Measurements from ENCODE around the gene LHPP. TPM values are rescaled to one million over a fixed set of nuclear protein-coding genes. Genes with fewer than 3 reads are reported as not detected.
A peak's percentile ranks its signal among the peaks of the same experiment; 100 is the strongest.

The LHPP gene
- total and polyA plus RNA-seq, 3 donors from 2014 or later = 34.2 to 46.0 (median 45.0) TPM

DNA sequence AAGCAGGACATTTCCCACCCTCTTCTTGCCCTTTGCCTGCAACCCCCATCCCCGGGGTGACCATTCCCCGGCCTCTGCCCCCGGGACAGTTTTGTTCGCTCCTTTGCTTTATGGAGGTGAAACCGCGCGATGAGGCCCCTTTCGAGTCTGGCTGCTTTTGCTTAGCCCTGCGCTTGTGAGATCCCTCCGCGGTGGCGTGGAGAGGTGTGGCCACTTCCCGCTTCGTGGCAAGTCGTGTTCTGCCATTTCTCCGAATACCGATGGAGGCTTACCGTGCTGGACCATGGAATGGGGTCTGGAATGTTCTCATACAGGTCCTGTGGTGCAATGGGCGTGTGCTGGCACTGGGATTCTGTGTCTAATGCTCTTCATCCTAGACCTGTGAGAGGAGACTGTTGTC is 106.7 kb downstream of the LHPP start:
- Histone ChIP-seq H3K4me3 (peak overlapping the region in 1 of 2 donors; percentile 4), H3K4me1 (peaks cover 44% of the 10 kb centered on the region), H3K27ac (no peak overlapping the region), H3K9me3 (no peaks in the 10 kb centered on the region), H3K27me3 (no peaks in the 10 kb centered on the region), H3K36me3 (ENCODE audit: low read depth, missing control alignments) (no peaks in the 10 kb centered on the region)
- 74 to 76% methylated on average over 10 to 19 of the region's 19 CpGs for WGBS, 2 donors
- intact Hi-C loops (cut with DNase I; ENCODE audit: low total_unique reads) = no loop called here
- TF ChIP-seq POLR2A (IDR thresholded peaks at IDR 0.05) = no peak
- TF ChIP-seq, protein P1, sequence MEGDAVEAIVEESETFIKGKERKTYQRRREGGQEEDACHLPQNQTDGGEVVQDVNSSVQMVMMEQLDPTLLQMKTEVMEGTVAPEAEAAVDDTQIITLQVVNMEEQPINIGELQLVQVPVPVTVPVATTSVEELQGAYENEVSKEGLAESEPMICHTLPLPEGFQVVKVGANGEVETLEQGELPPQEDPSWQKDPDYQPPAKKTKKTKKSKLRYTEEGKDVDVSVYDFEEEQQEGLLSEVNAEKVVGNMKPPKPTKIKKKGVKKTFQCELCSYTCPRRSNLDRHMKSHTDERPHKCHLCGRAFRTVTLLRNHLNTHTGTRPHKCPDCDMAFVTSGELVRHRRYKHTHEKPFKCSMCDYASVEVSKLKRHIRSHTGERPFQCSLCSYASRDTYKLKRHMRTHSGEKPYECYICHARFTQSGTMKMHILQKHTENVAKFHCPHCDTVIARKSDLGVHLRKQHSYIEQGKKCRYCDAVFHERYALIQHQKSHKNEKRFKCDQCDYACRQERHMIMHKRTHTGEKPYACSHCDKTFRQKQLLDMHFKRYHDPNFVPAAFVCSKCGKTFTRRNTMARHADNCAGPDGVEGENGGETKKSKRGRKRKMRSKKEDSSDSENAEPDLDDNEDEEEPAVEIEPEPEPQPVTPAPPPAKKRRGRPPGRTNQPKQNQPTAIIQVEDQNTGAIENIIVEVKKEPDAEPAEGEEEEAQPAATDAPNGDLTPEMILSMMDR (IDR thresholded peaks at IDR 0.05) = no peak
- DNase-seq = no peak

DNA sequence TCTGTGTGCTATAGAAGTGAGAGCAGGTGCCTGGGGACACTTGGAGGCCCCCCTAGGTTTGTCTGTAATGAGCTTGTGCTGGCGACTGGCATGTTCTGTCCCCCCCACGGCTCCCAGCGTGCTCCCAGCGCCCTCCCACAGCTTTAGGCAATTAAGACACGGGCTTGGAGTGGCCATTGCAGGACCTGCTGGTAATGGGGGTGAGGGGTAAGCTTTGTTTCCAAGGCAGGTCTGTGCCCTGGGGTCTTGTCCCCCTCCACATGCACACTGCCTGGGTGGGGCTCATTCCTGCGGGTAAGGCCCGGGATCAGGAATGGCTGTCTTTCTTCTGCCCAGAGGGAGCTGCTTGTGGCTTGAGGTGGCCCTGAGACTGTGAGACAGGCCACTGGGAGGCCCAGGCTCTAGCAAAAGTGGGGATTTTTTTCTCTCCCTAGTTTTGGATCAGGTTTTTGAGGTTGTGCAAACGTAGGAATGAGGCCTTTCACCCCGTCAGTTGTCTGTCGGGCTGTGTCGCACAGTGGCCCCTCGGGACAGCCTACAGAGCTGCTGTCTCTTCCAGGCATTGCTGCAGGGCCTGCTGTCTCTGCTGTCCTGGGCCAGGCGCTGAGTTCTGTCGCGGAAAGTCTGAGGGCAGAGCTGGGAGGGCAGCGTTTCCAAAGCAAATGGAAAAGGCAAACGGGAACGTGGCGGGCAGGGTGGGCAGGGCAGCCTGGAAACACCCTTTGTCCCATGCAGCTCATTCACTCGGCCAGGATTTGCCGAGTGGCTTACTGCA is 107.4 kb downstream of the LHPP start:
- Histone ChIP-seq H3K9me3 (no peaks in the 10 kb centered on the region), H3K4me3 (no peak overlapping the region), H3K36me3 (ENCODE audit: low read depth, missing control alignments) (no peaks in the 10 kb centered on the region), H3K27me3 (no peaks in the 10 kb centered on the region), H3K4me1 (peaks cover 37% of the 10 kb centered on the region), H3K27ac (no peak overlapping the region)
- intact Hi-C loops (cut with DNase I; ENCODE audit: low total_unique reads) = no loop called here
- no peak for TF ChIP-seq POLR2A (IDR thresholded peaks at IDR 0.05)
- TF ChIP-seq, protein P1 (IDR thresholded peaks at IDR 0.05) = no peak
- DNase-seq = no peak
- WGBS, 2 donors = 63 to 70% methylated on average over 8 to 21 of the region's 21 CpGs

DNA sequence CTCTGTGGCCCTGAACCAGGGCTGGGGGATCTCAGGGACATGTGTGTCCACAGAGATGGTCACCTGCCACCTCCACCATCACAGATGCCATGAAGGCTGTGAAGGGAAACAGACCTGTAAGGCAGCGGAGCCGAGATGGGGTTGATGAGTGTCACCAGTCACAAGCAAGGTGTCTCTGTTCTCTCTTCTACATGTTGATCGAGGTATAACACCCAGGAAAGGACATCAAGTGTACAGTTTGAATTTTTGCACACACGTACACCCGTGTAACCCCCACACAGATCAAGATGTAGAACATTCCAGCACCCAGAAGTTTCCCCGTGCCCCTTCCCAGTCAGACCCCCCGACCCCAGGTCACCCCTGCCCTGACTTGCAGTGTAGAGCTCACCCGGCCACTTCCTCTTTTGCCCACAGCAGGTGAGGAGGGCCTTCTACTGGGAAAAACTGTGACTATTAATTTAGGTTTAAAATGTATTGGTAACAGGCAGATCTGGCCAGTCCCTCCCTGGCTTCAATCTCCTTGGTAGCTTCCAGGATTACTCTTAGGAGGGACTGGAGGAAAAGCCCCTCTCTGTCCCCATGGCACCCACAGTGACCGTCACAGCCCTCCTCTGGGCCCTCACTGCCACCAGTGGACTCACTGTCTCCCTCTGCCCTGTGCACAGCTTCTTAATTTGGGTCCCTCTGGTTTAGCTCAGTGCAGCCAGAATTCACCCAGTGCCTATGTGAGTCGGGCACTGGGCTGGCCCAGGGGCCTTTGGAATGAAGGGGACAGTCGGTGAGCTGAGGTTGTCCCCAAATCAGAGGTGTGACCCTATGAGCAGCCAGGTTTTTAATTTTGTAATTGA is 108.2 kb downstream of the LHPP start:
- Histone ChIP-seq H3K27ac (no peak overlapping the region), H3K36me3 (ENCODE audit: low read depth, missing control alignments) (no peaks in the 10 kb centered on the region), H3K4me3 (no peak overlapping the region), H3K9me3 (no peaks in the 10 kb centered on the region), H3K27me3 (no peaks in the 10 kb centered on the region), H3K4me1 (peaks cover 30% of the 10 kb centered on the region)
- no peak for DNase-seq
- TF ChIP-seq POLR2A (IDR thresholded peaks at IDR 0.05) = no peak
- TF ChIP-seq, protein P1 (IDR thresholded peaks at IDR 0.05) = no peak
- 74 to 97% methylated on average over 9 to 11 of the region's 11 CpGs for WGBS, 2 donors
- intact Hi-C loops (cut with DNase I; ENCODE audit: low total_unique reads) = no loop called here

DNA sequence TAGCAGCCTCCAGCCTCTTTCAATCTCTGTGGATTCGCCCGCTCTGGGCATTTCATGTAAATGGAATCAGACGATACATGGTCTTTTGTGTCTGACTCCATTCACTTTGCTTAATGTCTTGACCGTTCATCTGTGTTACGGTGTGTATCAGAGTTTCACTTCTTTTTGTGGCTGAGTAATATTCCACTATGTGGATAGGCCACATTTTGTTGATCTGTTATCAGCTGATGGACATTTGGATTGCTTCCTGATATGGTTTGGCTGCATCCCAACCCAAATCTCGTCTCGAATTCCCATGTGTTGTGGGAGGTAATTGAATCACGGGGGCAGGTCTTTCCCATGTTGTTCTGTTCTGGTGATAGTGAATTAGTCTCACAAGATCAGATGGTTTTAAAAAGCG is 109.0 kb downstream of the LHPP start:
- Histone ChIP-seq H3K4me3 (no peak overlapping the region), H3K27ac (no peak overlapping the region), H3K36me3 (ENCODE audit: low read depth, missing control alignments) (no peaks in the 10 kb centered on the region), H3K27me3 (no peaks in the 10 kb centered on the region), H3K9me3 (no peaks in the 10 kb centered on the region), H3K4me1 (peaks cover 22% of the 10 kb centered on the region)
- TF ChIP-seq POLR2A (IDR thresholded peaks at IDR 0.05) = no peak
- TF ChIP-seq, protein P1 (IDR thresholded peaks at IDR 0.05) = no peak
- WGBS, 2 donors = 90 to 92% methylated on average over 9 of the region's 9 CpGs
- intact Hi-C loops (cut with DNase I; ENCODE audit: low total_unique reads) = no loop called here
- DNase-seq = no peak
